Fibroblast of upper back skin (primary cell): ENCODE results near the gene TP53BP1.

ENCODE experiments used
- DNase-seq: peaks from one replicate; pipeline ENCODE4 v3.0.0-alpha.2; 2013

Gene TP53BP1

DNA sequence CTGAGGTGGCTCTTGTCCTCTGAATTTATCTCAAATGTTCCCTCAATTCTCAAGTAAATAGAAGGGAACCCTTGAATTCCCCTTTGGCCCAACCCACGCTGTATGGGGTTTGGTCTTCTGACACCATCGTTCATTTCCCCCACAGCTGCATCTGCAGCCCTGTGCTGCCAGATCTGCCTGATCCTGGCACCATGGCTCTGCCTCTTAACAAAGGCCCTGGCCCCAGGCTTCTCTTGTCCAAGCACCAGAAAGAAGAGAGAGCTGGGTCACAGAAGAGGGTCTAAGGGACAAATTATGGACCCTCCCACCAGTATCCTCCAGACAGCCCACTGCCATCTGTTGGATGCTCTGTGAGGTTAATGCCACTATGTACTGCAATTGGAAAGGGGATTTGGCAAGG lies 26.2 kb upstream of the TP53BP1 start:
- no peak for DNase-seq

- DNase-seq: peak; percentile 75
Observed at GRCh38 chr15:43518197-43518761, 25.3 kb upstream of the TP53BP1 start.

- peak; percentile 81 for DNase-seq
Observed at GRCh38 chr15:43517354-43518196, 24.6 kb upstream of the TP53BP1 start, which contains the start of gene MAP1A. Gene MAP1A, plus strand, starts transcription at chr15:43517608. Its CDS starts 3,866 bp downstream, at chr15:43521474.

DNA sequence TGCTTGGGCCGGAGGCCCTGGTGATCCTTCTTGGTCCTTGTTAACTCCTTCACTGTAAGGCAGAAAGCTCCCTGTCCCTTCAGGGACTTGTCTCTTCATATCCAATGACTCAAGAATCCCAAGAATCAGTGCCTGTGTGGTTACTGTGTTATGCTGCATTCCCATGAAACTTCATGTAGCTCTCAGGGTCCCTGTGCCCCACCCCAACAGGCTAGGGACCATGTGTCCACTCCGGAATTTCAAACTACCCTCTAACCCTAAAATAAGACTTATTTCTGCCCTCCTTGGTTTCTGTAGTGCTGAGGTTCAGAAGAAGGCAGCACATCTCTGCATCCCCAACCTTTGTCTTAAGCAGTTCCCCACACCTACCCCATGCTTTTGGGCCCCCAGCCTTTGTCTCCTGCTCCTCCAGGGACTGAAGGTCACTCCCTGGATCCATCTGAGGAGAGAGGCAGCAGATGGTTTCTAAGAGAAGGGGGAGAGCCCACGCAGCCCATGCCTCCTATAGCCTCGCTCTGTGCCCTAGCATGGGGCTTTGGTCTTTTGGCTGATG lies 23.9 kb upstream of the TP53BP1 start:
- peak; percentile 83 for DNase-seq

DNA sequence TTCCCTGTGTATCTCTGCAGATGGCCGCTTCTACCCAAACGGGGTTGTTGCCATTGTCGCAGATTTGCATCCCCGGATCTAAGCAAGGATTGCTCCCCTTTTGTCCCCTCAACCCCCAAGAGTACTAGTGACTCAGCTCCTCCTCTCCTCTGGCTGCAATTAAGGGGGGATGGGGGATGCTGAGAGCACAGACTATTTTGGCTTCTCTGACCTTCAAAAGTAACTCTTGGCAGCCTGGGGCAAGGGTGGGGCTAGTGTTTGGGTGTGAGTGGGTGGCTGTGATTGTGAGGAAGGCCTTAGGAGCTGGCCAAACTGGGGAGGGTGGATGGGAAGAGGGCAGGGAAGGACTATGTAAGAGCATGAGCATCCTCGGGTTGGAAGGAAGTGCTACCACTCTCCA lies 23.2 kb upstream of the TP53BP1 start:
- peak; percentile 57 for DNase-seq

- DNase-seq: no peak
Observed at GRCh38 chr15:43515741-43516140, 22.8 kb upstream of the TP53BP1 start.

GRCh38 chr15:43514241-43515057 lies 21.5 kb upstream of the TP53BP1 start:
- peak; percentile 47 for DNase-seq

- DNase-seq: no peak
Observed at GRCh38 chr15:43513550-43513949, 20.6 kb upstream of the TP53BP1 start.

DNA sequence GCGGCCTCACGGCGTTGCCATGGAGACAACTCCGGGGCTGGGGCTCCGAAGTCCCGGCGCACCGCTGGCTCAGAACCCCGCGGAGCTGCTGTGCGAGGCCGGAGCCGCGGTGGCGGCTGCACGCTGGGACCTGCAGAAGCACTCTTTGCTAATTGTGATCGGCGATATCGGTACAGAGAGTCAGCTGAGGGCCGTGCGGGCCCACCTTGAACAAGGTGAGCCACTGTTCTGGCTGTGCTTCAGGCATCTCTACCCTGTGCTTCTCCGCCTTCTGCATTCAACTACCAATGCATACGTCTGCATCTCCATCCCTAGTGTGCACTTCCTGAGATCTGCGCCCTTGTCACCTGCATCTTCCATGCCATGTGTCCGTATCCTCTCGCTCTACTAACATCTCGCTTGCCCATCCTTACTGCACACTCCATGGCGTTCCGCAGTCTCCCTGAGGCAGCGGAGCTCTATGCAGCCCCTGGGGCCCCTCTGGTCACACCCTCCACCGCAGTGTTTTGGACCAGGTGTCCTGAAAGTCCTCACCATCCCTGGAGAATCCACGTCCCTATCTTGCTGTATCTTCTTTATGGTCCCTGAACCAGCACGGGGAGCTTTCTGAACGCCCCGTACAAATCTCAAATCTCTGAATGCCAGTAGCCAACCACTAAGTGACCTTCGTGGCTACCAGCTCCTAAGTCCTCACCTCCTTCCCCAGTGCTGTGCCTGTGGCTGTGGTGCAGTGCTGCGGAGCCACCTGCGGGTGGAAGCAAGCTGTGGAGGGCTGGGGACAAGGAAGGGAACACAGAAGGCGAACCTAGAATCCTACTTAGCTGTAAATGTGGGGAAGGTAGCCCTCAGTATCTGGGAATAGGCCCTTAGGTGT lies 18.3 kb upstream of the TP53BP1 start:
- DNase-seq: no peak

DNA sequence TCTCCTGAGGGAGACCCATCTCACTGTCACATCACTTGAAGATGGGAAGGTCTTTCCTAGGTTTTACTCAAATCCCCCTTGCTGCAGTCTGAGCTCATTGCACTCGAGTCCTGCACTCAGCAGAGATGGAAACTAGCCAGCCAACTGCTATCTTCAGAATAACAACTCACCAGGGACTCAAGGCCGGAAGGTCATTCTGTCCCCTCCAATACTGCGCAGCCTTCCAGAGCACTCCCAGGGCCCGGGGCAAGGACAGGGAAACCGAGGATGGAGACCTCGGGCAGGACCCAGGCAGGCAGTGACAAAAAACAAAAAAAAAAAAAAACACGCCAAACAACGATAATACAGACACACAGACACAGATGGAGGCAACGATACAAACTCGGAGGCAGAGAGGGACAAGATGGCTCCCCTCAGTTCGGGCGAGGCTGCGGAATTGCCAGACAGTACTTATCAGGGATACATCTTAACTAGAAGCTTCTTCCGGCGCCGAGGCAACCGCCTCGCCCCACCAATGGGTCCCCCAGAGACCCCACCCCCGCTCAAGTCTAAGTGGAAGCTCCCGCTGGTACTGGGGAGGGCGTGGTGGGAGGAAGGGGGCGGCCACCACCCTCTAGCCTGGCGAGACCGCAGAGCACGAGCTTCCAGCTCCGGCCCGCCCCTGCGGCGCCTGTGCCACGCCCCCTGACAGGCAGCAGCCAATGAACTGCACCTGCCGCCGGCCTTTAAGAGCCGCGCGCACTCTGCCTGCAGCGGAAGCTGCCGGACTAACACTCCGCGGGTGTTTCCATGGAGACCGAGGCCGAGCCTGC lies 17.4 kb upstream of the TP53BP1 start:
- peak; percentile 99 for DNase-seq

- no peak for DNase-seq
Observed at GRCh38 chr15:43509660-43510199, 16.8 kb upstream of the TP53BP1 start.

DNA sequence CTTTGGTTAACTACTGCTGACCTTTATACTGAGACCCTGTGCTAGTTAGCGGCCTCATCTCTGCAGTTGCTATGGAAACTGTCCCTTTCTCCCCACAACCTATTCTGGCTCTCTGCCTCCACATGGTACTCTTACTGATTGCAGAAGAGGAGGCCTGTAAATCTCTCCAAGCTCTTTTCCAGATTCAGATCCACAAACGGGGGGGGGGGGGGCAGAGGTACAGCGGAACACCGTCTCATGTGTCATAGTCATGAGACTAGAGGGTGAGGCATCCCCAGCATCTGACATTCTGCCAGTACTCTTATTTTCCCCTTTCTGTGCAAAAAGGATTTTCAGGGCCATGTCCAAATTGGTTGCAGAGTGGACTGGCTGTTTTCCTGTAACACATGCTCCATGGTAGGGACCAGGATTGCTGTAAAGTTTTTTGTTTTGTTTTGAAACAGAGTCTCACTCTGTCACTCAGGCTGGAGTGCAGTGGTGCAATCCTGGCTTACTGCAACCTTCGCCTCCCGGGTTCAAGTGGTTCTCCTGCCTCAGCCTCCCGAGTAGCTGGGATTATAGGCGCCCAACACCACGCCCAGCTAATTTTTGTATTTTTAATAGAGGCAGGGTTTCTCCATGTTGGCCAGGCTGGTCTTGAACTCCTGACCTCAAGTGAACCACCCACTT lies 16.2 kb upstream of the TP53BP1 start:
- no peak for DNase-seq

- no peak for DNase-seq
Observed at GRCh38 chr15:43508421-43508820, 15.5 kb upstream of the TP53BP1 start.

- DNase-seq: peak; percentile 92
Observed at GRCh38 chr15:43505738-43506137, 12.8 kb upstream of the TP53BP1 start.

DNA sequence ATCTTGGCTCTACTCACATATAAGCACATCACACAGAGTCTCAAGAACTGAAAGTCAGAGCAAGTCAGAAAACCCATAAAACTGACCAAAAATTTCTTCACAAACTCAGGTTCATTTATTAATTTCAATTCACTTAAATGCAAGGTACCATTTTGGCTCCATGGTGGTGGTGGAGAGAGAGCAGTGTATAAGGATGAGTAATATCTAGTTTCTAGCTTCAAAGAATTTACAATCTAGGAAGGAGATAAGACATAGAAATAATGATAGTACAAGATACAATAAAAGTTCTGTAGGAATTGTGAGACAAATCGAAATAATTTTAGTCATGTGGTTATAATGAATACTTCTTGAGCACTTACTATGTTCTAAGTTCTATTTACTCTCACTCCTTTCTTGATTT lies 6.7 kb upstream of the TP53BP1 start:
- no peak for DNase-seq

DNA sequence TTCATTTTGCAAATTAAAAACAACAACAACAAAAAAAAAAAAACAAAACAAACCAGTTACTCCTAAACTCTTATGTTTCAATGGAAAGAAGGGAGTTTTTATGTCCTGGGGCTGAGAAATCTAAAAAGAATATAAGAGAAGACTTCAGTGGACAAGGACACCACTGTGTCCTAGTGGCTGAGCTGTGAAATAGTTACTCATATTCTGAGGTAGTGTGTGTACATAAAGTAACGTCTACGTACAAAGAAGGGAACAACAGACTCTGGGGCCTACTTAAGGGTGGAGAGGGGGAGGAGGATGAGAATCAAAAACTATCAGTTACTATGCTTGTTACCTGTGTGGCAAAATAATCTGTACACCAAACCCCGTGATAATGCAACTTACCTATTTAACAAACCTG lies 6.0 kb upstream of the TP53BP1 start:
- no peak for DNase-seq

GRCh38 chr15:43493703-43494472 lies 932 bp upstream of the TP53BP1 start:
- DNase-seq: no peak

- no peak for DNase-seq
Observed at GRCh38 chr15:43492266-43492665, 690 bp downstream of the TP53BP1 start.

DNA sequence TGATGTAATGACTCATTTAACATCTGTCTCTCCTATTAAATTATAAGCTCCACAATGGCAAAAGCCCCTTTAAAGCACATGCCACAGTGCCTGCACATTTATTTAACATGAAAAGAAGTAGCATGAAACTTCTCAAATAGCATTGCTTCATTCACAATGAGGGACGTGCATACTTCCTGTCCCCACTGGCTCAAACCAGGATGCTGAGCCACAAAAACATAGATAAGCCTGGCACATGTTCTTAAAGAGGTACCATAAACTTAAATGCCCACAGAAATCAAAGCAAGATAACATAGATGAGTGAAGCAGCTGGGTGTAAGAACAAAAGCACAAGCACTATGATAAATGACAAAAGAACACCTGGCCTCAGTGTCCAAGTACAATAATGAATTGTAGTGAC lies 3.8 kb downstream of the TP53BP1 start:
- no peak for DNase-seq

GRCh38 chr15:43488790-43489189 lies 4.2 kb downstream of the TP53BP1 start:
- DNase-seq: no peak
